GM19372 (cell line): ENCODE results near the gene DLGAP4.

Experiments
- ATAC-seq: cut with Tn5 transposase; IDR thresholded peaks from one replicate; pipeline ENCODE4 v1.9.1; 2021; ENCODE audit warnings: mild to moderate bottlenecking, low read depth, moderate library complexity; ENCODE audit not compliant: unreplicated experiment

The DLGAP4 gene

GRCh38 chr20:36483919-36484808 is 178.0 kb downstream of the DLGAP4 start:
- no peak for ATAC-seq

GRCh38 chr20:36485286-36485685 is 179.1 kb downstream of the DLGAP4 start:
- no peak for ATAC-seq

- ATAC-seq = no peak
Measured at GRCh38 chr20:36487069-36487468, 180.9 kb downstream of the DLGAP4 start.

- no peak for ATAC-seq
Measured at GRCh38 chr20:36490191-36490590, 184.1 kb downstream of the DLGAP4 start.

- no peak for ATAC-seq
Measured at GRCh38 chr20:36491901-36492617, 185.9 kb downstream of the DLGAP4 start.

- no peak for ATAC-seq
Measured at GRCh38 chr20:36493051-36493800, 187.1 kb downstream of the DLGAP4 start.

GRCh38 chr20:36493801-36494114 is 187.6 kb downstream of the DLGAP4 start:
- ATAC-seq = no peak

GRCh38 chr20:36496707-36497669 is 190.8 kb downstream of the DLGAP4 start:
- ATAC-seq = no peak

GRCh38 chr20:36497856-36498255 is 191.7 kb downstream of the DLGAP4 start:
- no peak for ATAC-seq

GRCh38 chr20:36498386-36499179 is 192.4 kb downstream of the DLGAP4 start:
- ATAC-seq = no peak

- ATAC-seq = no peak
Measured at GRCh38 chr20:36499211-36499610, 193.1 kb downstream of the DLGAP4 start.

GRCh38 chr20:36499723-36500501 is 193.8 kb downstream of the DLGAP4 start:
- no peak for ATAC-seq

GRCh38 chr20:36501367-36502006 is 195.3 kb downstream of the DLGAP4 start:
- no peak for ATAC-seq

- no peak for ATAC-seq
Measured at GRCh38 chr20:36504295-36504694, 198.2 kb downstream of the DLGAP4 start.

- no peak for ATAC-seq
Measured at GRCh38 chr20:36506253-36506652, 200.1 kb downstream of the DLGAP4 start.

GRCh38 chr20:36507746-36508145 is 201.6 kb downstream of the DLGAP4 start:
- no peak for ATAC-seq

GRCh38 chr20:36519012-36519719 is 213.0 kb downstream of the DLGAP4 start:
- ATAC-seq = no peak
